Measurements from ENCODE around the gene FNDC1.

The FNDC1 gene

GRCh38 chr6:159301277-159301676, 132.1 kb downstream of the FNDC1 start:
- Histone ChIP-seq H3K9me3 (ENCODE audit: control insufficient read depth in 1 of 2, low read length in 2 of 2) (no peaks in the 10 kb centered on the region), H3K4me1 (ENCODE audit: control insufficient read depth in 1 of 2, insufficient read depth in 2 of 2, low read length in 2 of 2) (no peaks in the 10 kb centered on the region), H3K4me3 (ENCODE audit: low read depth in 1 of 2, low read length in 2 of 2) (no peak overlapping the region), H3K27ac (ENCODE audit: low read length) (no peak overlapping the region), H3K36me3 (ENCODE audit: control insufficient read depth in 1 of 2, insufficient read depth in 2 of 2, low read length in 2 of 2) (no peaks in the 10 kb centered on the region), H3K27me3 (ENCODE audit: low read depth, low read length) (no peaks in the 10 kb centered on the region)

GRCh38 chr6:159301810-159302593, 132.8 kb downstream of the FNDC1 start:
- no peak overlapping the region for H3K27ac ChIP-seq (ENCODE audit: low read length)
- no peaks in the 10 kb centered on the region for H3K4me1 ChIP-seq (ENCODE audit: control insufficient read depth in 1 of 2, insufficient read depth in 2 of 2, low read length in 2 of 2)
- H3K9me3 ChIP-seq (ENCODE audit: control insufficient read depth in 1 of 2, low read length in 2 of 2) = no peaks in the 10 kb centered on the region
- H3K27me3 ChIP-seq (ENCODE audit: low read depth, low read length) = no peaks in the 10 kb centered on the region
- H3K4me3 ChIP-seq (ENCODE audit: low read depth in 1 of 2, low read length in 2 of 2) = no peak overlapping the region
- H3K36me3 ChIP-seq (ENCODE audit: control insufficient read depth in 1 of 2, insufficient read depth in 2 of 2, low read length in 2 of 2) = no peaks in the 10 kb centered on the region

- H3K36me3 ChIP-seq (ENCODE audit: control insufficient read depth in 1 of 2, insufficient read depth in 2 of 2, low read length in 2 of 2) = no peaks in the 10 kb centered on the region
- H3K9me3 ChIP-seq (ENCODE audit: control insufficient read depth in 1 of 2, low read length in 2 of 2) = no peaks in the 10 kb centered on the region
- no peaks in the 10 kb centered on the region for H3K27me3 ChIP-seq (ENCODE audit: low read depth, low read length)
- no peaks in the 10 kb centered on the region for H3K4me1 ChIP-seq (ENCODE audit: control insufficient read depth in 1 of 2, insufficient read depth in 2 of 2, low read length in 2 of 2)
- H3K4me3 ChIP-seq (ENCODE audit: low read depth in 1 of 2, low read length in 2 of 2) = no peak overlapping the region
- no peak overlapping the region for H3K27ac ChIP-seq (ENCODE audit: low read length)
These were observed 133.4 kb downstream of the FNDC1 start for GRCh38 chr6:159302594-159302992.

GRCh38 chr6:159303159-159303558, 134.0 kb downstream of the FNDC1 start:
- Histone ChIP-seq H3K36me3 (ENCODE audit: control insufficient read depth in 1 of 2, insufficient read depth in 2 of 2, low read length in 2 of 2) (no peaks in the 10 kb centered on the region), H3K27me3 (ENCODE audit: low read depth, low read length) (no peaks in the 10 kb centered on the region), H3K27ac (ENCODE audit: low read length) (no peak overlapping the region), H3K9me3 (ENCODE audit: control insufficient read depth in 1 of 2, low read length in 2 of 2) (no peaks in the 10 kb centered on the region), H3K4me1 (ENCODE audit: control insufficient read depth in 1 of 2, insufficient read depth in 2 of 2, low read length in 2 of 2) (no peaks in the 10 kb centered on the region), H3K4me3 (ENCODE audit: low read depth in 1 of 2, low read length in 2 of 2) (no peak overlapping the region)

- H3K9me3 ChIP-seq (ENCODE audit: control insufficient read depth in 1 of 2, low read length in 2 of 2) = no peaks in the 10 kb centered on the region
- H3K36me3 ChIP-seq (ENCODE audit: control insufficient read depth in 1 of 2, insufficient read depth in 2 of 2, low read length in 2 of 2) = no peaks in the 10 kb centered on the region
- no peaks in the 10 kb centered on the region for H3K27me3 ChIP-seq (ENCODE audit: low read depth, low read length)
- H3K4me3 ChIP-seq (ENCODE audit: low read depth in 1 of 2, low read length in 2 of 2) = no peak overlapping the region
- no peak overlapping the region for H3K27ac ChIP-seq (ENCODE audit: low read length)
- no peaks in the 10 kb centered on the region for H3K4me1 ChIP-seq (ENCODE audit: control insufficient read depth in 1 of 2, insufficient read depth in 2 of 2, low read length in 2 of 2)
These were observed 134.6 kb downstream of the FNDC1 start for GRCh38 chr6:159303784-159304183.

GRCh38 chr6:159304641-159305040, 135.4 kb downstream of the FNDC1 start:
- Histone ChIP-seq H3K4me3 (ENCODE audit: low read depth in 1 of 2, low read length in 2 of 2) (no peak overlapping the region), H3K9me3 (ENCODE audit: control insufficient read depth in 1 of 2, low read length in 2 of 2) (no peaks in the 10 kb centered on the region), H3K27ac (ENCODE audit: low read length) (no peak overlapping the region), H3K4me1 (ENCODE audit: control insufficient read depth in 1 of 2, insufficient read depth in 2 of 2, low read length in 2 of 2) (no peaks in the 10 kb centered on the region), H3K27me3 (ENCODE audit: low read depth, low read length) (no peaks in the 10 kb centered on the region), H3K36me3 (ENCODE audit: control insufficient read depth in 1 of 2, insufficient read depth in 2 of 2, low read length in 2 of 2) (no peaks in the 10 kb centered on the region)

GRCh38 chr6:159305159-159305558, 136.0 kb downstream of the FNDC1 start:
- H3K4me1 ChIP-seq (ENCODE audit: control insufficient read depth in 1 of 2, insufficient read depth in 2 of 2, low read length in 2 of 2) = no peaks in the 10 kb centered on the region
- H3K4me3 ChIP-seq (ENCODE audit: low read depth in 1 of 2, low read length in 2 of 2) = no peak overlapping the region
- H3K9me3 ChIP-seq (ENCODE audit: control insufficient read depth in 1 of 2, low read length in 2 of 2) = no peaks in the 10 kb centered on the region
- H3K36me3 ChIP-seq (ENCODE audit: control insufficient read depth in 1 of 2, insufficient read depth in 2 of 2, low read length in 2 of 2) = no peaks in the 10 kb centered on the region
- no peak overlapping the region for H3K27ac ChIP-seq (ENCODE audit: low read length)
- H3K27me3 ChIP-seq (ENCODE audit: low read depth, low read length) = no peaks in the 10 kb centered on the region

GRCh38 chr6:159305804-159306537, 136.8 kb downstream of the FNDC1 start:
- Histone ChIP-seq H3K9me3 (ENCODE audit: control insufficient read depth in 1 of 2, low read length in 2 of 2) (no peaks in the 10 kb centered on the region), H3K4me3 (ENCODE audit: low read depth in 1 of 2, low read length in 2 of 2) (no peak overlapping the region), H3K4me1 (ENCODE audit: control insufficient read depth in 1 of 2, insufficient read depth in 2 of 2, low read length in 2 of 2) (no peaks in the 10 kb centered on the region), H3K27ac (ENCODE audit: low read length) (no peak overlapping the region), H3K36me3 (ENCODE audit: control insufficient read depth in 1 of 2, insufficient read depth in 2 of 2, low read length in 2 of 2) (no peaks in the 10 kb centered on the region), H3K27me3 (ENCODE audit: low read depth, low read length) (no peaks in the 10 kb centered on the region)

GRCh38 chr6:159307246-159307790, 138.1 kb downstream of the FNDC1 start:
- H3K27ac ChIP-seq (ENCODE audit: low read length) = no peak overlapping the region
- H3K4me1 ChIP-seq (ENCODE audit: control insufficient read depth in 1 of 2, insufficient read depth in 2 of 2, low read length in 2 of 2) = no peaks in the 10 kb centered on the region
- H3K9me3 ChIP-seq (ENCODE audit: control insufficient read depth in 1 of 2, low read length in 2 of 2) = no peaks in the 10 kb centered on the region
- no peaks in the 10 kb centered on the region for H3K36me3 ChIP-seq (ENCODE audit: control insufficient read depth in 1 of 2, insufficient read depth in 2 of 2, low read length in 2 of 2)
- H3K4me3 ChIP-seq (ENCODE audit: low read depth in 1 of 2, low read length in 2 of 2) = no peak overlapping the region
- H3K27me3 ChIP-seq (ENCODE audit: low read depth, low read length) = no peaks in the 10 kb centered on the region

- H3K4me3 ChIP-seq (ENCODE audit: low read depth in 1 of 2, low read length in 2 of 2) = no peak overlapping the region
These were observed 139.0 kb downstream of the FNDC1 start for GRCh38 chr6:159308198-159308597.

GRCh38 chr6:159309723-159310122, 140.5 kb downstream of the FNDC1 start:
- Histone ChIP-seq H3K4me3 (ENCODE audit: low read depth in 1 of 2, low read length in 2 of 2) (no peak overlapping the region), H3K4me1 (ENCODE audit: control insufficient read depth in 1 of 2, insufficient read depth in 2 of 2, low read length in 2 of 2) (no peaks in the 10 kb centered on the region), H3K27me3 (ENCODE audit: low read depth, low read length) (no peaks in the 10 kb centered on the region), H3K36me3 (ENCODE audit: control insufficient read depth in 1 of 2, insufficient read depth in 2 of 2, low read length in 2 of 2) (no peaks in the 10 kb centered on the region), H3K27ac (ENCODE audit: low read length) (no peak overlapping the region), H3K9me3 (ENCODE audit: control insufficient read depth in 1 of 2, low read length in 2 of 2) (no peaks in the 10 kb centered on the region)

More at GRCh38 chr6:159308198-159308597, 139.0 kb downstream of the FNDC1 start:
- Histone ChIP-seq H3K4me1 (ENCODE audit: control insufficient read depth in 1 of 2, insufficient read depth in 2 of 2, low read length in 2 of 2) (no peaks in the 10 kb centered on the region), H3K27ac (ENCODE audit: low read length) (no peak overlapping the region), H3K9me3 (ENCODE audit: control insufficient read depth in 1 of 2, low read length in 2 of 2) (no peaks in the 10 kb centered on the region), H3K27me3 (ENCODE audit: low read depth, low read length) (no peaks in the 10 kb centered on the region), H3K36me3 (ENCODE audit: control insufficient read depth in 1 of 2, insufficient read depth in 2 of 2, low read length in 2 of 2) (no peaks in the 10 kb centered on the region)
